HG03469 (cell line): ENCODE data around the gene TRIM17.

ENCODE experiments used
- ATAC-seq: cut with Tn5 transposase; IDR thresholded peaks from one replicate; pipeline ENCODE4 v1.9.1; 2021; ENCODE audit warnings: mild to moderate bottlenecking, moderate library complexity, moderate number of reproducible peaks; ENCODE audit not compliant: unreplicated experiment

The TRIM17 gene

DNA sequence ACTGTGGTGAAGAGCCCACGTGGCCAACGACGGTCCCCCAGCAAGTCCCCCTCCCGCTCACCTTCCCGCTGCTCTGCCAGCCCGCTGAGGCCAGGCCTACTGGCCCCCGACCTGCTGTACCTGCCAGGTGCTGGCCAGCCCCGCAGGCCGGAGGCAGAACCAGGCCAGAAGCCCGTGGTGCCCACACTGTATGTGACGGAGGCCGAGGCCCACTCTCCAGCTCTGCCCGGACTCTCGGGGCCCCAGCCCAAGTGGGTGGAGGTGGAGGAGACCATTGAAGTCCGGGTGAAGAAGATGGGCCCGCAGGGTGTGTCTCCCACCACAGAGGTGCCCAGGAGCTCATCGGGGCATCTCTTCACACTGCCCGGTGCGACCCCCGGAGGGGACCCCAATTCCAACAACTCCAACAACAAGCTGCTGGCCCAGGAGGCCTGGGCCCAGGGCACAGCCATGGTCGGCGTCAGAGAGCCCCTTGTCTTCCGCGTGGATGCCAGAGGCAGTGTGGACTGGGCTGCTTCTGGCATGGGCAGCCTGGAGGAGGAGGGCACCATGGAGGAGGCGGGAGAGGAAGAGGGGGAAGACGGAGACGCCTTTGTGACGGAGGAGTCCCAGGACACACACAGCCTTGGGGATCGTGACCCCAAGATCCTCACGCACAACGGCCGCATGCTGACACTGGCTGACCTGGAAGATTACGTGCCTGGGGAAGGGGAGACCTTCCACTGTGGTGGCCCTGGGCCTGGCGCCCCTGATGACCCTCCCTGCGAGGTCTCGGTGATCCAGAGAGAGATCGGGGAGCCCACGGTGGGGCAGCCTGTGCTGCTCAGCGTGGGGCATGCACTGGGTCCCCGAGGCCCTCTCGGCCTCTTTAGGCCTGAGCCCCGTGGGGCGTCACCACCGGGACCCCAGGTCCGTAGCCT lies 56.8 kb downstream of the TRIM17 start:
- ATAC-seq: no peak

DNA sequence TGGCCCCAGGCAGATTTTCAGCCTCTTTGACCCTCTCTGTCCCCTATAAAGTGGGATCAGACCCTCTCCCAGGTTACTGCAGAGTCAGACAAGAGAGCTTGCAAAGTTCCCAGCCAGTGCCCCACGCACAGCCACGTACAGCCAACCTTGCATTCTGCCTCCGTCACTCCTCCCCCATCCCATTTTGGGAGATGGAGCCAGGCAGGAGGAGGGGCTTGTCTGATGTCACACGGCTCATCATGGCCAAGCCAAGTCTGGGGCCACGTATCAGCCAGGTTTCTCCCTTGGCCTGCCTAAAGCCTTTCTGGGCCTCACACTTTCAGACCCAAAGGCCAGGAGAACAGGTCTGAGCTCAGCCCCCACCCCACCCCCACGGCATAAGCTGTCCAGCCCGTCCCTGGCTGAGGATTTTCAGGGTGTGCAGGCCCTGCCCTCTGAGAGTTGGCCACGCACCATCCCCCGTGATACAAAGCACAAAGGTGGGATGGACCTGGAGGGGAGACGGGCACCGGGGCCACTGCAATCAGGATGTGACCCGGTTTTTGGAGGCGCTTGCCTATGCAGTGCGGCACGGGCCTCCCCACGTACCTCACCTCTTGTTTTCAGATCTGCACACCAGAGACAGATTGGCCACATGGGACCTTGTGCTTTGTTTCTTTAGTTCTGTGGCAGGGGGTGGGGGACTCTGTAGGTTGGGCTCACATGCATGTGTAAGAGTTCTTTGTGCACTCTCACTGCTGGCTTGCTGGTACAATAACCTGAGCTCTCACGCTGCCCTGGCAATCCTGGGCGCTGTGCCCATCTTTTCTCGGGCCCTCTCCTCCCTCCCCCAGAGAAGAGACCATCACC lies 57.7 kb downstream of the TRIM17 start:
- ATAC-seq: no peak

DNA sequence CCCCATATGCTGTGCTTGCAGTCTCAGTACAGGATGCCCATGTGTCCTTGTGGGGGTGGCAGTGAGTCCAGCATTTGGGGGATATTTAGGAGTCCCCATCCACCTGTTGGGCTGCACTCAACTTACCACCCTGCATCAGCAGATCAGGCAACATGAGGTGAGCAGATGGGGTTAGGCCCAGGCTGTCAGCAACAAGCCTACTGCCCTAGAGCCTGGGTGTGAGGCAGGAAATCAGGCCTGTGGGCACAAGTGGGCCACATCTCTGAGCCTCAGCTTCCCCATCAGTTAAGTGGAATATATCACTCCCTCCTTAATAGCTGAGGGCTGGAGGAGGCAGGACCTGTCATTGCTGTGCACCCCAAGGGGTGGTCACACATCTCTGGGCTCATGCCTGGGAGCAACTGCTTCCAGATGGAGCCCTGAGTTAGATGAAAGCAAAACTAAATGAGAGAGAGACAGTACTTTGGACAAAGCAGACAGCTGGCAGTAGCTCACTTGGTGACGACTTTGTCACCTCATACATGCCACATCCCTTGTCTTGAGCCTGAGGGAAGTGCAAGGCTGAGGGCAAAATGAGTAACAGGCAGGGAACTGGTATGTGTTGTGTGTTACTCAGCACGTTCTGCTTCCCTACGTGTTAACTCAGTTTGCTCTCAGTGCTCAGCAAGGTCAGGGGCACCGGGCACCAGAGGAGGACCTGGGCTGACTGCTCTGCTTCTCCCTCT lies 58.5 kb downstream of the TRIM17 start:
- ATAC-seq: no peak
